HepG2 (cell line): ENCODE results near the gene PDK1. TPM values are rescaled to one million over a fixed set of nuclear protein-coding genes. Genes with fewer than 3 reads are reported as not detected.
A peak's percentile ranks its signal among the peaks of the same experiment; 100 is the strongest.
"Not testable (repeated sequence)": the region's sequence is repeated elsewhere in the genome, so short reads cannot be mapped to it uniquely, and the experiment has no call there.

Experiments
- ATAC-seq: fragments of 200-7000 bp; cut with Tn5 transposase; 3 replicates; pipeline ENCODE4 v1.9.1; 2020; ENCODE audit warnings: mild to moderate bottlenecking, moderate library complexity
- BruUV-seq: library from RNA; stranded (reverse); fragments of 400-500 nt; replicated peaks from 2 replicates; lab custom pipeline; 2021; lab: Mats Ljungman, UMichigan
- CTCF ChIA-PET: fragments of 300-600 bp; formaldehyde crosslinking; extraction: SDS; loops from one replicate; lab custom pipeline; 2021; ENCODE audit warnings: low total read pairs, inconsistent platforms, low intra/inter-chr PET ratio; lab: Yijun Ruan, JAX
- POLR2A ChIA-PET: fragments of 350-600 bp; sonication (Branson Sonifier 250); formaldehyde crosslinking; loops from one replicate; lab custom pipeline; 2020; ENCODE audit warnings: antibody characterized with exemption, inconsistent platforms; lab: Yijun Ruan, JAX
- DNase-seq: peaks from one replicate; pipeline ENCODE4 v3.0.0-alpha.2; 2015; ENCODE audit warnings: low spot score
- FAIRE-seq: peaks from 3 replicates; lab custom pipeline; 2011; peaks lifted over from hg19 to GRCh38; lab: Jason Lieb, UNC
- H2AFZ ChIP-seq: one replicate; pipeline ENCODE4 v1.6.1; 2011; ENCODE audit warnings: low read length, inconsistent platforms
- H3K27ac ChIP-seq: fragments of 300-600 bp; 3 replicates; pipeline ENCODE4 v1.8.0; 2011; ENCODE audit warnings: mixed run types, mild to moderate bottlenecking, mixed read lengths, low read length, inconsistent platforms; ENCODE audit not compliant: insufficient read depth; ENCODE audit errors: extremely low read length
- H3K27me3 ChIP-seq, 2 experiments: fragments of 200-600 bp in 1 of 2; 2 replicates in 1 of 2; 3 replicates in 1 of 2; pipeline versions ENCODE4 v1.6.0 to v1.8.0; 2011; ENCODE audit warnings: low read length in 2 of 2, mild to moderate bottlenecking in 2 of 2, moderate library complexity in 2 of 2, inconsistent platforms in 1 of 2; ENCODE audit not compliant: insufficient read depth in 2 of 2, control insufficient read depth in 1 of 2
- H3K36me3 ChIP-seq, 2 experiments: fragments of 200-600 bp in 1 of 2; replicated peaks in 1 of 2; 2 replicates in 1 of 2; 3 replicates in 1 of 2; pipeline versions ENCODE4 v1.5.1 to v1.8.0; 2011; ENCODE audit warnings: low read length in 2 of 2, inconsistent platforms in 1 of 2; ENCODE audit not compliant: insufficient read depth in 2 of 2, control insufficient read depth in 1 of 2
- H3K4me1 ChIP-seq: 2 replicates; pipeline ENCODE4 v1.5.1; 2012; ENCODE audit warnings: low read length, inconsistent platforms; ENCODE audit not compliant: insufficient read depth
- H3K4me2 ChIP-seq: 2 replicates; pipeline ENCODE4 v1.6.0; 2011; ENCODE audit warnings: low read depth, low read length, inconsistent platforms
- H3K4me3 ChIP-seq, 3 experiments: fragments of 200-600 bp in 1 of 3; sonication (generic), shearing (Covaris generic) in 1 of 3; replicated peaks in 1 of 3; 2 replicates each; pipeline ENCODE4 v1.5.1; 2011 to 2016; ENCODE audit warnings: low read length in 3 of 3, inconsistent platforms in 2 of 3, low read depth in 2 of 3, mild to moderate bottlenecking in 2 of 3, control low read depth in 1 of 3, mixed read lengths in 1 of 3; ENCODE audit not compliant: insufficient read depth in 1 of 3
- H3K79me2 ChIP-seq: one replicate; pipeline ENCODE4 v1.6.1; 2011; ENCODE audit warnings: low read length, inconsistent platforms; ENCODE audit not compliant: insufficient read depth
- H3K9ac ChIP-seq: 2 replicates; pipeline ENCODE4 v1.6.0; 2011; ENCODE audit warnings: mild to moderate bottlenecking, low read depth, low read length, inconsistent platforms; ENCODE audit not compliant: insufficient read depth
- H3K9me3 ChIP-seq: 2 replicates; pipeline ENCODE4 v1.5.1; 2012; ENCODE audit warnings: mild to moderate bottlenecking, low read length
- H4K20me1 ChIP-seq: 2 replicates; pipeline ENCODE4 v1.6.0; 2011; ENCODE audit warnings: inconsistent platforms, mild to moderate bottlenecking, low read length, moderate library complexity; ENCODE audit not compliant: insufficient read depth
- KDM4B ChIP-seq: sonication (generic); formaldehyde crosslinking; IDR thresholded peaks from 2 replicates; pipeline ENCODE4 v1.4.0; 2020; ENCODE audit warnings: missing genetic modification reagents
- MAFK ChIP-seq, 2 experiments: IDR thresholded peaks in 1 of 2; conservative IDR thresholded peaks in 1 of 2; 2 replicates each; pipeline ENCODE4 v1.6.1; 2011; ENCODE audit warnings: improper control_type of control experiment in 2 of 2, low read length in 2 of 2
- MEF2D ChIP-seq: sonication (generic); formaldehyde crosslinking; IDR thresholded peaks from 2 replicates; pipeline ENCODE4 v1.5.1; 2020; ENCODE audit warnings: mild to moderate bottlenecking, missing genetic modification reagents
- SSRP1 ChIP-seq: IDR thresholded peaks from 2 replicates; pipeline ENCODE4 v1.6.1; 2016; ENCODE audit warnings: control low read depth
- WGBS: methylation state at CpG from one replicate; pipeline ENCODE4 v1.1.6; 2017; ENCODE audit warnings: low lambda C conversion rate; 5-methylcytosine and 5-hydroxymethylcytosine counted together
- in situ Hi-C: cut with HindIII; loops from 2 replicates; pipeline ENCODE4 v1.10.0; 2017; ENCODE audit warnings: low pct_unique_long_range_greater_than_20kb; ENCODE audit not compliant: extremely low pct_ligation_motif_present
- intact Hi-C: fragments of 100-400 bp; cut with micrococcal nuclease; formaldehyde crosslinking; loops from one replicate; pipeline ENCODE4 v1.10.0; 2022; ENCODE audit not compliant: unreplicated experiment
- polyA plus RNA-seq, 8 experiments: library from polyadenylated mRNA; depleted of rRNA in 3 of 8; stranded (reverse) in 7 of 8; unstranded in 1 of 8; fragments of >200 nt; fragmentation: Illumina TruSeq in 4 of 8; extraction: Trizol in 4 of 8; gene quantifications; 2 replicates each; pipeline versions ENCODE4 v1.2.1 to v1.2.3, GENCODE V29; 2011 to 2016; ENCODE audit warnings: low read depth in 4 of 8, missing spikeins in 1 of 8, mixed read lengths in 1 of 8; ENCODE audit not compliant: insufficient read depth in 1 of 8
- total RNA-seq, 5 experiments: library from RNA; depleted of rRNA; stranded (reverse); fragments of >200 nt; fragmentation: Illumina TruSeq; extraction: Trizol; gene quantifications; 2 replicates each; pipeline ENCODE4 v1.2.3, GENCODE V29; 2016; ENCODE audit warnings: low read depth in 1 of 5

Gene PDK1
- total and polyA plus RNA-seq, 2 of the 13 experiments (the other 11 are each of a cell fraction or from before 2014, with no cell fraction given) = 11.9 to 96.9 TPM

GRCh38 chr2:172531309-172531708 is 24.6 kb upstream of the PDK1 start:
- Histone ChIP-seq H2AFZ (no peak overlapping the region), H3K9ac (no peak overlapping the region), H3K79me2 (no peaks in the 10 kb centered on the region)
- POLR2A ChIA-PET = no interaction called here
- intact Hi-C loops = no loop called here
- no peak for FAIRE-seq
- TF ChIP-seq MEF2D (CRISPR knock-in tag) = no peak
- no peak for TF ChIP-seq KDM4B (CRISPR knock-in tag)
- TF ChIP-seq SSRP1 (CRISPR knock-in tag) = no peak
- TF ChIP-seq, all 625 proteins: peak for 0
- in situ Hi-C loops = no loop called here
- Histone ChIP-seq H3K9me3 (peaks cover 8% of the 10 kb centered on the region), H4K20me1 (no peaks in the 10 kb centered on the region), H3K27me3 (no peaks in the 10 kb centered on the region), H3K27ac (no peak overlapping the region), H3K4me1 (no peaks in the 10 kb centered on the region), H3K4me3 (no peak overlapping the region), H3K36me3 (no peaks in the 10 kb centered on the region), H3K4me2 (no peak overlapping the region)
- WGBS = 52% methylated on average over 2 of the region's 2 CpGs
- no TSS peak for BruUV-seq
- no peak for DNase-seq
- CTCF ChIA-PET = no interaction called here
- ATAC-seq = no peak

- CTCF ChIA-PET, H3K4me3 ChIP-seq, ATAC-seq, H3K4me1 ChIP-seq, H3K27me3 ChIP-seq, H3K36me3 ChIP-seq, BruUV-seq, H3K79me2 ChIP-seq, H3K4me2 ChIP-seq, POLR2A ChIA-PET, H3K27ac ChIP-seq, H3K9me3 ChIP-seq, FAIRE-seq, H2AFZ ChIP-seq, intact Hi-C loops, DNase-seq, H3K9ac ChIP-seq, in situ Hi-C loops, H4K20me1 ChIP-seq: not testable (repeated sequence)
- TF ChIP-seq MAFK (conservative IDR thresholded peaks at IDR 0.05 in 1 of 2, IDR thresholded peaks at IDR 0.05 in 1 of 2; ENCODE audit: low read length in 2 of 2) = peak in 1 of 2 experiments; percentile 26; a peak in 1 of 4 replicates
- WGBS = 70% methylated on average over 2 of the region's 2 CpGs
Measured at GRCh38 chr2:172532461-172532860, 23.4 kb upstream of the PDK1 start.
